SU-DHL-6 (cell line): ENCODE data around the gene TMOD2.

Experiments
- CTCF ChIP-seq: fragments of 200-600 bp; sonication (generic); IDR thresholded peaks from one replicate; pipeline ENCODE4 v1.5.1; 2017; ENCODE audit warnings: antibody characterized with exemption, mild to moderate bottlenecking, low read length, moderate library complexity; ENCODE audit not compliant: insufficient read depth, poor library complexity, severe bottlenecking
- EZH2phosphoT487 ChIP-seq: fragments of 200-600 bp; sonication (generic), shearing (Covaris generic); conservative IDR thresholded peaks from 2 replicates; pipeline ENCODE4 v1.6.1; 2018; ENCODE audit warnings: mild to moderate bottlenecking, antibody characterized with exemption, low read length, moderate library complexity, mixed read lengths

- TF ChIP-seq CTCF (no peak), EZH2phosphoT487 (no peak)
Observed at GRCh38 chr15:51806123-51806522, 54.7 kb downstream of the TMOD2 start.
